GM12878 (cell line): ENCODE results near the gene RSRC1. TPM values are rescaled to one million over a fixed set of nuclear protein-coding genes. Genes with fewer than 3 reads are reported as not detected.

ENCODE experiments used
- ATAC-seq: fragments of 200-7000 bp; cut with Tn5 transposase; 3 replicates; pipeline ENCODE4 v1.9.1; 2020; ENCODE audit warnings: mild to moderate bottlenecking, moderate library complexity
- BruUV-seq: library from RNA; stranded (reverse); fragments of 400-500 nt; replicated peaks from 2 replicates; lab custom pipeline; 2021; lab: Mats Ljungman, UMichigan
- CTCF ChIA-PET: fragments of 300-600 bp; sonication (Branson Sonifier 250); formaldehyde crosslinking; extraction: SDS; loops from one replicate; lab custom pipeline; 2021; ENCODE audit warnings: inconsistent platforms; lab: Yijun Ruan, JAX
- POLR2A ChIA-PET: fragments of 350-600 bp; formaldehyde crosslinking; extraction: SDS; loops from one replicate; lab custom pipeline; 2021; ENCODE audit warnings: inconsistent platforms; lab: Charles Lee
- RAD21 ChIA-PET: fragments of 300-600 bp; sonication (Branson Sonifier 250); formaldehyde crosslinking; loops from one replicate; lab custom pipeline; 2023; ENCODE audit warnings: antibody characterized with exemption; ENCODE audit not compliant: unreplicated experiment; lab: Charles Lee
- SMC1A ChIA-PET: fragments of 300-600 bp; sonication (Branson Sonifier 250); formaldehyde crosslinking; loops from one replicate; lab custom pipeline; 2023; ENCODE audit not compliant: unreplicated experiment, uncharacterized antibody; lab: Charles Lee
- DNase-seq: peaks from one replicate; pipeline ENCODE4 v3.0.0-alpha.2; 2011; ENCODE audit warnings: low read depth, low spot score
- FAIRE-seq: peaks from 3 replicates; lab custom pipeline; 2011; peaks lifted over from hg19 to GRCh38; lab: Jason Lieb, UNC
- H2AFZ ChIP-seq: 2 replicates; pipeline ENCODE4 v1.6.0; 2011; ENCODE audit warnings: low read depth, low read length, control low read depth; ENCODE audit not compliant: control insufficient read depth
- H3K27ac ChIP-seq: 2 replicates; pipeline ENCODE4 v1.5.1; 2011; ENCODE audit warnings: control low read depth; ENCODE audit not compliant: control insufficient read depth, insufficient read depth
- H3K27me3 ChIP-seq, 2 experiments: replicated peaks in 1 of 2; 2 replicates each; pipeline versions ENCODE4 v1.6.0 to v1.6.1; 2011; ENCODE audit warnings: low read length in 1 of 2; ENCODE audit not compliant: control insufficient read depth in 2 of 2, insufficient read depth in 2 of 2
- H3K36me3 ChIP-seq, 2 experiments: 2 replicates each; pipeline ENCODE4 v1.5.1; 2011; ENCODE audit warnings: low read length in 1 of 2; ENCODE audit not compliant: control insufficient read depth in 2 of 2, insufficient read depth in 2 of 2
- H3K4me1 ChIP-seq: 2 replicates; pipeline ENCODE4 v1.6.1; 2011; ENCODE audit warnings: mild to moderate bottlenecking, low read length, moderate library complexity, mixed read lengths; ENCODE audit not compliant: control insufficient read depth, insufficient read depth
- H3K4me2 ChIP-seq: 2 replicates; pipeline ENCODE4 v1.6.0; 2011; ENCODE audit warnings: control low read depth; ENCODE audit not compliant: control insufficient read depth, insufficient read depth
- H3K4me3 ChIP-seq: fragments of 200-600 bp; sonication (generic); 2 replicates; pipeline ENCODE4 v1.5.1; 2016
- H3K79me2 ChIP-seq: 2 replicates; pipeline ENCODE4 v1.6.0; 2011; ENCODE audit warnings: low read length; ENCODE audit not compliant: control insufficient read depth, insufficient read depth
- H3K9ac ChIP-seq: 2 replicates; pipeline ENCODE4 v1.8.0; 2011; ENCODE audit warnings: low read length, control low read depth, mixed read lengths; ENCODE audit not compliant: control insufficient read depth, insufficient read depth
- H3K9me3 ChIP-seq: replicated peaks from 3 replicates; pipeline ENCODE4 v1.5.1; 2011; ENCODE audit warnings: mild to moderate bottlenecking, low read length; ENCODE audit not compliant: control insufficient read depth, insufficient read depth
- H4K20me1 ChIP-seq: 2 replicates; pipeline ENCODE4 v1.6.0; 2011; ENCODE audit not compliant: control insufficient read depth, insufficient read depth
- ATF7 ChIP-seq: fragments of 450-650 bp; IDR thresholded peaks from 2 replicates; pipeline ENCODE4 v1.6.1; 2016; ENCODE audit warnings: low read depth, mild to moderate bottlenecking
- BMI1 ChIP-seq: fragments of 450-650 bp; IDR thresholded peaks from 2 replicates; pipeline ENCODE4 v1.6.1; 2016; ENCODE audit warnings: mild to moderate bottlenecking, moderate library complexity, borderline replicate concordance
- CHD1 ChIP-seq: IDR thresholded peaks from 2 replicates; pipeline ENCODE4 v1.6.1; 2012; ENCODE audit warnings: low read depth, low read length, improper control_type of control experiment
- MEF2B ChIP-seq: fragments of 450-650 bp; IDR thresholded peaks from 2 replicates; pipeline ENCODE4 v1.6.1; 2018; ENCODE audit warnings: mild to moderate bottlenecking, moderate library complexity; ENCODE audit not compliant: partially characterized antibody, poor library complexity, severe bottlenecking
- MTA2 ChIP-seq: fragments of 450-650 bp; IDR thresholded peaks from 2 replicates; pipeline ENCODE4 v1.6.1; 2016; ENCODE audit warnings: low read depth, mild to moderate bottlenecking, moderate library complexity
- MYB ChIP-seq: fragments of 150-350 bp; IDR thresholded peaks from 2 replicates; pipeline ENCODE4 v1.6.1; 2014; ENCODE audit warnings: mild to moderate bottlenecking, low read depth, low read length, borderline replicate concordance
- NFYA ChIP-seq: IDR thresholded peaks from 2 replicates; pipeline ENCODE4 v1.6.1; 2011; ENCODE audit warnings: low read depth, mild to moderate bottlenecking, low read length, improper control_type of control experiment, borderline replicate concordance
- PML ChIP-seq: IDR thresholded peaks from 2 replicates; pipeline ENCODE4 v1.6.1; 2012; ENCODE audit warnings: low read length, inconsistent platforms
- WRNIP1 ChIP-seq: IDR thresholded peaks from 2 replicates; pipeline ENCODE4 v1.6.1; 2011; ENCODE audit warnings: low read depth, low read length, improper control_type of control experiment, borderline replicate concordance
- WGBS: methylation state at CpG from one replicate; pipeline ENCODE4 v1.1.6; 2016; ENCODE audit warnings: low lambda C conversion rate; ENCODE audit not compliant: insufficient replicate concordance, insufficient coverage; ENCODE audit errors: missing lambda C conversion rate; 5-methylcytosine and 5-hydroxymethylcytosine counted together
- in situ Hi-C: fragments of 300-500 bp; cut with MboI; formaldehyde crosslinking; loops from 9 replicates; pipeline ENCODE4 v1.14.3; 2018; ENCODE audit warnings: mixed read lengths
- intact Hi-C: fragments of 100-400 bp; cut with micrococcal nuclease; formaldehyde crosslinking; loops from one replicate; pipeline ENCODE4 v1.14.2; 2022; ENCODE audit not compliant: unreplicated experiment
- polyA plus RNA-seq, 11 experiments: library from polyadenylated mRNA; depleted of rRNA in 4 of 11; unstranded in 6 of 11; stranded (reverse) in 5 of 11; fragments of >200 nt; fragmentation: Nextera tagmentation in 4 of 11; fragmentation: Illumina TruSeq in 1 of 11; extraction: Ambion mirVana in 4 of 11; extraction: Trizol in 1 of 11; gene quantifications; 1 replicate in 1 of 11; 2 replicates in 10 of 11; pipeline versions ENCODE4 v1.2.1 to v1.2.3, GENCODE V29; 2011 to 2016; ENCODE audit warnings: inconsistent platforms in 2 of 11, missing spikeins in 2 of 11, low read depth in 1 of 11
- total RNA-seq, 4 experiments: library from RNA; depleted of rRNA in 3 of 4; stranded (reverse); fragments of >200 nt in 3 of 4; fragmentation: Illumina TruSeq in 1 of 4; extraction: Trizol in 1 of 4; gene quantifications; 2 replicates each; pipeline versions ENCODE4 v1.2.1 to v1.2.3, GENCODE V29; 2013 to 2021
- TF ChIP-seq, protein P1 (sequence below): IDR thresholded peaks from 2 replicates; pipeline ENCODE4 v1.6.1; 2012; ENCODE audit warnings: low read depth, low read length, improper control_type of control experiment
- TF ChIP-seq, protein P2 (sequence below): fragments of 450-650 bp; IDR thresholded peaks from 2 replicates; pipeline ENCODE4 v1.6.1; 2017; ENCODE audit warnings: low read depth, mild to moderate bottlenecking, moderate library complexity

Gene RSRC1
- total and polyA plus RNA-seq, 10 of the 15 experiments (the other 5 are each of a cell fraction or from before 2014, with no cell fraction given) = 16.4 to 85.9 (median 42.0) TPM

DNA sequence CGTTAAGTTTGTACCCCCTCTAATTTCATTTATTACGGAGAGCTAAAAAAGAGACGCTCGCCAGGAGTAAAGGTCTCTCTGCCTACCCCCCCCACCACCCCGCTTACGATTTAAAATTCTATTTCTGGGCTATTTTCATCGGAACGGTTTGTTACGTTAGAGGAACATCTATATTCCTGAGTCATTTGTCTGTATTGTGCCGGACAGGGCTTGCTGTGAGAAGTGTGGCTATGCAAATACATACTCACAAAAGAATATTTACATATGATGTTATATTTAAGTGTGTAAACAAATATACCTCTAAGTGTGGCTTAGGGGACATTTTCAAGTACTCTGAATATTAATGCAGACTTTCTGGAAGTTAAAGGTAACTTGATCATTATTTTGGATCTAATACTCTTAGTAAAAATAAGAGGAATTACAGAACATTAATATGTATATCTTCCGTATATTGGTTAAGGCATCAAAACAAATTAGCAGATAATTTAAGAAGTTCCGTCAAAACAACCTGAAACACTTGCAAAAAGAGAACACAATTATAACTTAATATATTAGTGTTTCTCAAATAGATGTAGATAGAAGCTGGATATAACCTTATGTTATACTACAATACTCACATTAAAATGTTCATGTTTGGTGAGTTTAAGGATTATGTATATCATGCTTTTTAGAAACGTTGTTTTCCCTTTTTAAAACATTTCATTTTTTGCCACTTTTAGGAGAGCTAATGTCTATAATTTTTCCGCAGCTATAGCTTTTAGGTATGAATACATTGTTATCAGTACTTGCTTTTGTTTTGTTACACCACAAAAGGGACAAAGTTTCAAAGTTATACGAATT lies 2.1 kb upstream of the RSRC1 start:
- Histone ChIP-seq H3K27ac (no peak overlapping the region), H3K9me3 (no peaks in the 10 kb centered on the region; the same call in 2 of the 3 replicates), H3K9ac (no peak overlapping the region), H3K36me3 (no peaks in the 10 kb centered on the region), H4K20me1 (no peaks in the 10 kb centered on the region), H3K27me3 (peaks cover 12 to 25% of the 10 kb centered on the region in 2 experiments), H3K4me1 (peaks cover 11% of the 10 kb centered on the region), H3K4me3 (peak overlapping the region; percentile 55; the same call in 1 of the 2 replicates), H2AFZ (no peak overlapping the region), H3K79me2 (peaks cover 17% of the 10 kb centered on the region), H3K4me2 (no peak overlapping the region; the same call in 1 of the 2 replicates)
- no TSS peak for BruUV-seq
- FAIRE-seq (no peak), ATAC-seq (no peak), DNase-seq (no peak)
- in situ Hi-C loops = no loop called here
- intact Hi-C loops = loop anchor here (5.0 kb wide), 1 partner anchor 324 kb away; no protein-coding TSS in a partner anchor
- WGBS = 25% methylated on average over 15 of the region's 15 CpGs
- CTCF ChIA-PET = interaction anchor here (0.7 to 4.0 kb wide), 4 partner anchors 10 to 325 kb away, joined by 4 to 20 read pairs (median 10); no protein-coding TSS in a partner anchor
- TF ChIP-seq NFYA (no peak), BMI1 (0 out of 2 replicates have a peak, but pooled peaks have one; percentile 11)
- SMC1A ChIA-PET = interaction anchor here (0.7 to 4.4 kb wide), 12 partner anchors 10 to 326 kb away, joined by 3 to 20 read pairs (median 3); no protein-coding TSS in a partner anchor
- RAD21 ChIA-PET = interaction anchor here (0.7 to 3.0 kb wide), 6 partner anchors 8 to 326 kb away, joined by 3 to 19 read pairs (median 4); no protein-coding TSS in a partner anchor
- POLR2A ChIA-PET = interaction anchor here (0.6 kb wide), 1 partner anchor 237 kb away, joined by 3 read pairs; no protein-coding TSS in a partner anchor

DNA sequence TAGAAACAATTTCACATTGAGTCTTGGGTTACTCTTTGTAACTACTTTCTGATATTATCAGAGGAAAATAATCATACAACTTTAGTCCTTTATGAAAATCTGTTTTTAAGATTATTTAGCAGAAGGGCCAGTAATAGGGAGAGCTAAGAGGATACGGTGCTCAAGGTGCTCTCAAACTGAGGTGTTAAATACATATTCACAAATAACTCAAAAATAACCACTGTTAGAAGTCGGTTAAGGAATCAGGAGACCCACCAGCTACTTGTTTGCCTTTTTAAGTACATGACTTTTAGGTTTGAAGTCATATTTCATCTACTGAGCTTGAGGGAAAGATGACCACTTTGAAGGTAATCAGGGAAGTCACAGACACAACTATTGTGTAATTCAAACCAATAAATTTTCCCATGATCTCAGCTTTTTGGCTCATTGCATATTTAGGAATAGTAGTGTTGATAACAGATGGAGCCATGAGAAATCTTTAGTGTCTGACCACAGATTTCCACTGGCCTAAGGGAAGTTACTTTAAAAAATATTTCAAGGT lies 1.4 kb upstream of the RSRC1 start:
- Histone ChIP-seq H3K79me2 (peaks cover 17% of the 10 kb centered on the region), H3K36me3 (no peaks in the 10 kb centered on the region), H3K4me1 (peaks cover 7% of the 10 kb centered on the region), H3K9ac (no peak overlapping the region), H3K4me2 (no peak overlapping the region; the same call in 1 of the 2 replicates), H3K27ac (no peak overlapping the region), H3K9me3 (no peaks in the 10 kb centered on the region), H3K27me3 (peaks cover 8 to 18% of the 10 kb centered on the region in 2 experiments; a peak in 3 of 4 replicates), H4K20me1 (no peaks in the 10 kb centered on the region), H2AFZ (no peak overlapping the region), H3K4me3 (no peak overlapping the region)
- SMC1A ChIA-PET = interaction anchor here (0.7 to 4.4 kb wide), 11 partner anchors 11 to 325 kb away, joined by 3 to 20 read pairs (median 3); no protein-coding TSS in a partner anchor
- DNase-seq (no peak), FAIRE-seq (no peak), ATAC-seq (no peak)
- 48% methylated on average over 2 of the region's 2 CpGs for WGBS
- RAD21 ChIA-PET = interaction anchor here (0.9 to 3.0 kb wide), 6 partner anchors 8 to 326 kb away, joined by 3 to 19 read pairs (median 8); no protein-coding TSS in a partner anchor
- intact Hi-C loops = loop anchor here (5.0 kb wide), 1 partner anchor 324 kb away; no protein-coding TSS in a partner anchor
- CTCF ChIA-PET = interaction anchor here (3.1 to 4.0 kb wide), 2 partner anchors 12 to 325 kb away, joined by 15 to 20 read pairs; no protein-coding TSS in a partner anchor
- POLR2A ChIA-PET = no interaction called here
- BruUV-seq = no TSS peak
- in situ Hi-C loops = no loop called here
- TF ChIP-seq CHD1 (no peak), MYB (no peak), MEF2B (no peak), ATF7 (no peak), PML (no peak), WRNIP1 (no peak), MTA2 (no peak)
- TF ChIP-seq, protein P1, sequence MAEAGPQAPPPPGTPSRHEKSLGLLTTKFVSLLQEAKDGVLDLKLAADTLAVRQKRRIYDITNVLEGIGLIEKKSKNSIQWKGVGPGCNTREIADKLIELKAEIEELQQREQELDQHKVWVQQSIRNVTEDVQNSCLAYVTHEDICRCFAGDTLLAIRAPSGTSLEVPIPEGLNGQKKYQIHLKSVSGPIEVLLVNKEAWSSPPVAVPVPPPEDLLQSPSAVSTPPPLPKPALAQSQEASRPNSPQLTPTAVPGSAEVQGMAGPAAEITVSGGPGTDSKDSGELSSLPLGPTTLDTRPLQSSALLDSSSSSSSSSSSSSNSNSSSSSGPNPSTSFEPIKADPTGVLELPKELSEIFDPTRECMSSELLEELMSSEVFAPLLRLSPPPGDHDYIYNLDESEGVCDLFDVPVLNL = no peak
- TF ChIP-seq, protein P2, sequence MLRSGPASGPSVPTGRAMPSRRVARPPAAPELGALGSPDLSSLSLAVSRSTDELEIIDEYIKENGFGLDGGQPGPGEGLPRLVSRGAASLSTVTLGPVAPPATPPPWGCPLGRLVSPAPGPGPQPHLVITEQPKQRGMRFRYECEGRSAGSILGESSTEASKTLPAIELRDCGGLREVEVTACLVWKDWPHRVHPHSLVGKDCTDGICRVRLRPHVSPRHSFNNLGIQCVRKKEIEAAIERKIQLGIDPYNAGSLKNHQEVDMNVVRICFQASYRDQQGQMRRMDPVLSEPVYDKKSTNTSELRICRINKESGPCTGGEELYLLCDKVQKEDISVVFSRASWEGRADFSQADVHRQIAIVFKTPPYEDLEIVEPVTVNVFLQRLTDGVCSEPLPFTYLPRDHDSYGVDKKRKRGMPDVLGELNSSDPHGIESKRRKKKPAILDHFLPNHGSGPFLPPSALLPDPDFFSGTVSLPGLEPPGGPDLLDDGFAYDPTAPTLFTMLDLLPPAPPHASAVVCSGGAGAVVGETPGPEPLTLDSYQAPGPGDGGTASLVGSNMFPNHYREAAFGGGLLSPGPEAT = no peak
